NCI-H146 treated with DMSO at 0.1 percent for 48 hours (cell line): ENCODE results near the gene HOXB1.
"Not testable (repeated sequence)": the region's sequence is repeated elsewhere in the genome, so short reads cannot be mapped to it uniquely, and the experiment has no call there.

Experiments used
- DNase-seq: peaks from one replicate; lab custom pipeline; 2025; ENCODE audit not compliant: unreplicated experiment; lab: John Stamatoyannopoulos, UW

The HOXB1 gene

DNA sequence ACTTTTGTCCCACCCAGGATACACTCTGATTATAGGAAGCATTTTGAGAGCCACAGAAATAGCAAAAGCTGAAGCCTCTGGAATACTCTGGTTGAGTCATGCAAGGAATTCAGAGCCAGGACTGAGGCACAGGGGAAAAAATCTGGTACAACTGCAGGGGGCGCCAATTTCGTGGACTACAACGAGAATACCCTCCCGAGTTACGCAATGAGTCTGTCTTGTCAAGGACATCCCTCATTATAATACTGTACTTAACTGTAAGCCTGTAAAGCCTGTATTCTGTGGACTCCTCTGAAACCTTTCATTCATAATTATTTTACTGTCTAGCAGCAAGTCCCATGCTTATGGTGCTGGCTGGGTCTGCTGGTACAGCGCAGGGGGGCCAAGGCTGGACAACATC lies 7.8 kb downstream of the HOXB1 start:
- DNase-seq = no peak

GRCh38 chr17:48522031-48522653 lies 8.7 kb downstream of the HOXB1 start:
- peak; percentile 39 for DNase-seq

- DNase-seq = no peak
Measured at GRCh38 chr17:48520631-48521079, 10.2 kb downstream of the HOXB1 start.

DNA sequence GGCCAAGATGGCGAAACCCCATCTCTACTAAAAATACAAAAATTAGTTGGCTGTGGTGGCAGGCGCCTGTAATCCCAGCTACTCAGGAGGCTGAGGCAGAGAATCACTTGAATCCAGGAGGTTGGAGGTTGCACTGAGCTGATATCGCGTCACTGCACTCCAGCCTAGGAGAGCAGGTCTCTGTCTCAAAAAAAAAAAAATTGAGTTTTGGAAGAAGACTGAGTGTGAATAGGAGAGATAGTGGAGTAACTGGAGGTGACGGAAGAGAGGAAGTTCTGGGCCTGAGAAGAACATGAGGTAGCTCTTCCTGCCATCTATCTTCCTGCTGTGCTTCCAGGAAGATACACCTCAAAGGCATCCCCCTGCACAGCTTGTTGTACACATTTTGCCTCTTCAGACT lies 11.4 kb downstream of the HOXB1 start:
- DNase-seq = no peak

- no peak for DNase-seq
Measured at GRCh38 chr17:48517478-48517877, 13.3 kb downstream of the HOXB1 start.

DNA sequence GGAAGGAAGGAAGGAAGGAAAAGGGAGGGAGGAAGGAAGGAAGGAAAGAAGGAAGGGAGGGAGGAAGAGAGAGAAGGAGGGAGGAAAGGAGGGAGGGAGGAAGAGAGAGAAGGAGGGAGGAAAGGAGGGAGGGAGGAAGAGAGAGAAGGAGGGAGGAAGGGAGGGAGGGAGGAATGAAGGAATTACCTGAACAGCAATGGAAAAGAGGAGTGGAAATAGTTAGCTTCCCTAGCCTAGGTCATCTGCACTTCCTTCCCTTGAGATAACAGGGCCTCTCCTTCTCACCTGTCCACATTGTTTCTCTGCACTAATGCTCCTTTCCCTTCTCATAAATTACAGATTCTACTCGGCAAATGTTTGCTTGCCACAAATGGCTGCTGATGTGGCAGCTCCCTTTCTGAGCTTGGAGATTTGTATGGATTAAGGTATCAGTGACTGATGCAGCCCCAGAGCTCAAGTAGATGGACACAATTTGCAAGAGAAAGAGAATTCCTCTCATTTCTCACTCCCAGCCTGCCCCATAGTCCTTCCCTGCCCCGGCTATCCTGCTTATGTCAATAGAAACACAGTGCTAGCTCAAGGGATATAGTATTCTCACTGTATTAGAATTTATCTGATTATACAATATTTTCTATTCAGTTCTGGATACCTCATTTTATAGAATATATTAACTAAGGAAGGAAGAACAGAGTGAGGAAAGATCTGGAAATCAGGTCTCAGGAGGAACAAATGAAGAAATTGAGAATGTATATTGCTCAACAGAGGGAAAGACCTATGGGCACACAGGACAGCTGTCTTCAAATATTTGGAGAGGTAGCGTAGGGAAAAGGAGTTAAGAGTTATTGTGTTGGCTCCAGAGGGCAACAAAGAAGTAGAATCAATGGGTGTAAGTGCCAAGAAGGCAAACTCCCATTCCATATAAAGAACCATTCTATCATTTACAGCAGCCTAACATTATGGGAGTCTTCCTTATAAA lies 14.6 kb downstream of the HOXB1 start:
- peak; percentile 14 for DNase-seq

GRCh38 chr17:48514477-48514876 lies 16.3 kb downstream of the HOXB1 start:
- no peak for DNase-seq

- DNase-seq = no peak
Measured at GRCh38 chr17:48513666-48514455, 16.9 kb downstream of the HOXB1 start.

DNA sequence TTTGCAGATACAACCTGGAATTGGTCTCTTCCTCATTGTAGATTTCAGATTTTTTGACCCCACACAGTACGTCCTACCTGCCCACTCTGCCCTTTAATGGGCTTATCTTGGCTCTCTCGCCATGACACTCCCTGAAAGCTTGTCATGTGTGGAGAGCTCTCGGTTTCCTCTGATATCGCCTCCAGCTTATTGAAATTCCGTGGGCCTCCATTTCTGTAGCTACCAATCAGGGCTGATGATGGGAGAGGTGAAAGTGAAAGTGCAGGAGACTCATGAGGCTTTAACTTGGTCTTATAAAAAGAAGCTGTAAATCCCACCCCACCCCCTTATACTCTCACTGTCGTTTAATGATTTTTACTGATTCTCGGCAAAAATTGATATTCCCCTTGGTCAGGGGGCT lies 17.7 kb downstream of the HOXB1 start:
- no peak for DNase-seq

DNA sequence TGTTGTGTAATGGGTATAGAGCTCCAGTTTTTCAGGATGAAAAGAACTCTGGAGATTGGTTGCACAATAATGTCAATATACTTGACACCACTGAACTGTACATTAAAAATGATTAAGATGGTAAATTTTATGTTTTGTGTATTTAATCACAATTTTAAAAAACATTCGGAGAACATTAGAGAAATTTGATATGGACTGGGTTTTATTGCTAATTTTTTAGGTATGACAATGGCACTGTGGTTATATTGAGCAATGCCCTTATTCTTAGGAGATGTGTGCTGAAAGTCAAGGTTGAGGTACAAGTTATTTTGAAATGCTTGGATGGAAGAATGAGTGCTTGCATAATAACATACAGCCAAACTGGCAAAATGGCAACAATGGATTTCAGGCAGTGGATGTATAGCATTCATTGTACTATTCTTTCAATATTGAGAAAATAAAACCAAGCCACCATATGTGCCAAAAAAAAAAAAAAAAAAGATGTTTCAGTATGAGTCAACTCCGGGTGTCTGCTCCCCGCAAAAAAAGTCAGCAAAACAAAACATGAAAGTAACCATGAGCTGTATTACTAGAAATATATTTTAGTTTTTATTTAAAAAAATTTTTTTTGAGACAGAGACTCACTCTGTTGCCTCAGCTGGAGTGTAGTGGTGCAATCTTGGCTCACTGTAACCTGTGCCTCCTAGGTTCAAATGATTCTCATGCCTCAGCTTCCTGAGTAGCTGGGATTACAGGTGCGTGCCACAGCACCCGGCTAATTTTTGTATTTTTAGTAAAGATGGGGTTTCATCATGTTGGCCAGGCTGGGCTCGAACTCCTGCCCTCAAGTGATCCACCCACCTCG lies 19.8 kb downstream of the HOXB1 start:
- DNase-seq = no peak

DNA sequence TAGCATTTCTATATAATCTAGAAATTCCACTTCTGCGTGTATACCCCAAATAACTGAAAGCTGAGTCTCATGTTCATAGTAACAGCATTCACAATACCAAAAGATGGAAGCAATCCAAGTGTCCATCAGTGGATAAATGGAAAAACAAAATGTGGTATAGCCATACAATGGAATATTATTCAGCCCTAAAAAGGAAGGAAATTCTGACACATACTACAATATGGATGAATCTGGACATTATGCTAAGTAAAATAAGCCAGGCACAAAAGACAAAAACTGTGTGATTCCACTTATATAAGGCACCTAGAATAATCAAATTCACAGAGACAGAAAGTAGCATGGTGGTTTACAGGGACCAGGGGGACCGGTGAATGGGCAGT lies 20.4 kb downstream of the HOXB1 start:
- DNase-seq = no peak

GRCh38 chr17:48509708-48510107 lies 21.1 kb downstream of the HOXB1 start:
- not testable (repeated sequence) for DNase-seq

GRCh38 chr17:48506246-48506645 lies 24.6 kb downstream of the HOXB1 start:
- DNase-seq = no peak

DNA sequence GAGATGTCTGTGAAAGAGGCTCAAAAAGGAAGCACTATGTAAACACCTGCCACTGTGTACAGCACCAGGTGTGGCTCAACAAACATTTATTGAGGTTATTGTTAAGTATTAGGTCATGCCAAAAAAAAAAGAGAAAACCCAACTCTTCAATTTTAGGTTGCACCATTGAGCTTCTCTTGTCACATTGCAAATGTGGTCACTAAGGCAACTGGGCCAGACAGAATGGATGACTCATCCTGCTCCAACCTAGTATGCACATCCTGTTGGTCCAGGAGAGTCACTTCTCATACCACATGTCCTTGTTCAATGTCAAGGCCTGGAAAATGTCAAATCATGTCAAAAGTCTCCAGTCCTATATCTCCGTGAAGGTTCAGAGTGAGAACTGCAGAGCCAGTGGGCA lies 25.0 kb downstream of the HOXB1 start:
- DNase-seq = peak; percentile 95

- DNase-seq = no peak
Measured at GRCh38 chr17:48504953-48505352, 25.9 kb downstream of the HOXB1 start.

DNA sequence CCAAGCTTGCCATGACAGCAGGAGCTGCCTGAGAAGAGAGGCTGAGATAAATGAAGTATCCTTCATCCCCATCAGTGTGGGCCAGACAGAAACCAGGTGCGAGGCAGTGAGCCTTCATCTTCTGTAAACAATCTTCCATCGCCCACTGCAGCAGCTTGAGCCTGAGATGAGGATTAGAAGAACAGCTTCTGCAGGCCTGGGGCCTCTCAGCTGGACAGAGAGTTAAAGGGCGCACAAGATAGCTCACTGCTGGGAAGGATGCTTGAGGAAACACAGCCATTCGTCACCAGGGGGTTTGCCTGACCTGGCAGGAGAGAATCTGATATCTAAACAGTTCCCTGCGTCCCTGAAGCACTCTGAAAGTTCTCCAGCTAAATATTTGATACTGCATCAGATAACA lies 27.1 kb downstream of the HOXB1 start:
- peak; percentile 18 for DNase-seq

DNA sequence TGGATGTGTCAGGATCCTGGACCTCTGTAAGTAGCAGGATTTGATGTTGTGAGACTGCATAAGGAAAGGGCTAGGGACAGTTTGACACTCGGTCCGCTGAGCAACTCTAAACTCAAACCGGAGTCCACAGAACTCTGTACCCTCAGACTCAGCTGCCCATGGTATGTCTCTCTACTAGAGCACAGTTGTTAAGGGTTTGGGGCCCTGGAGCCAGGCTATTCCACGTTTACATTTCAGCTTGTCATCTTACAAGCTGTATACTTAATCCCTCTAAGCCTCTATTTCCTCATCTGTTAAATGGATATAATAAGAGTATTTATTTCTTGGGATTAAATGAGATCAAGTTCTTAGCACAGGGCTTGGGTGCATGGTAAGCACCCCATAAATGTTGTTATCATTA lies 27.9 kb downstream of the HOXB1 start:
- no peak for DNase-seq

- no peak for DNase-seq
Measured at GRCh38 chr17:48502312-48502711, 28.5 kb downstream of the HOXB1 start.

GRCh38 chr17:48500435-48501426 lies 30.1 kb downstream of the HOXB1 start:
- DNase-seq = no peak
